GM10248 (cell line): Measurements from ENCODE around the gene DNAJA3.

Experiments
- CTCF ChIA-PET: fragments of 300-600 bp; sonication (Branson Sonifier 250); formaldehyde crosslinking; extraction: SDS; loops from one replicate; lab custom pipeline; 2021; ENCODE audit warnings: antibody characterized with exemption; lab: Yijun Ruan, JAX
- POLR2A ChIA-PET: fragments of 350-650 bp; sonication (Branson Sonifier 250); formaldehyde crosslinking; extraction: SDS; loops from one replicate; lab custom pipeline; 2020; ENCODE audit warnings: antibody characterized with exemption; lab: Yijun Ruan, JAX
- DNase-seq: peaks from one replicate; pipeline ENCODE4 v3.0.0; 2012; ENCODE audit errors: extremely low spot score
- TF ChIP-seq, protein P1 (sequence below): IDR thresholded peaks from 2 replicates; pipeline ENCODE4 v1.5.1; 2012; ENCODE audit warnings: mild to moderate bottlenecking, low read depth; ENCODE audit errors: extremely low read depth, missing control alignments, control extremely low read depth

The DNAJA3 gene

DNA sequence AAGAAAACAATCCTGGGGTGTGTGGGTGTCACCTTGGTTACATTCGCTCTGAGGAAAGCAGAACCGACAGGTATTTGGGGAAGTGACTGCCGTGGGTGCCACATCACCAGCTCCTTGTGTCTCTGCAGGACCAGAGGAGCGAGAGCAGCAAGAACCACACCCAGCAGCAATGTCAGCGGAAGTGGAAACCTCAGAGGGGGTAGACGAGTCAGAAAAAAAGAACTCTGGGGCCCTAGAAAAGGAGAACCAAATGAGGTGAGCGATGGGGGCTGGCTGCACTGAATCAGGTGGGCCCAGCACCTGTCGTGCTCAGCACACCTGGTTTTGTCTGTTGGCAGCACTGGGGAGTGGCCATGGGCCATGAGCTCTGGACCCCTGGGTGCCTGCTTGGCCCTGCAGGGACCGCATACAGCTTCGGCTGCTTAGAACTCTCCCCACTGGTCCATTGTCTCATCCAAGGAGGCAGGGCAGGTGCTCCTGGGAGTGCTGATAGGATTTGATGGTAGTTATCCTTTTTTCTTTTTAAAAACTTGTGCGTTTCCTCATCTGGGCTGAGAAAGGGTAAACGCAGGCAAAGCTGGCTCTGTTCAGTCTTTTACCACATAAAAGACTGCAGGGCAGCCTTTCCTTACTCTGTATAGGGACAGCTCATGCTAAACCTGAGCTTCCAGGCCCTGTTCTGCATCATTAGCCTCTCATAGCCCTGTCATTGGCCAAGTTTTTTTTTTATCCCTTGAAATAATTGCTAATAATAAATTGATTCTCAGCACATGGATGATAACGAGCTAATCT is 79.9 kb downstream of the DNAJA3 start:
- POLR2A ChIA-PET: interaction anchor here (0.7 to 1.2 kb wide), 2 partner anchors 29 to 89 kb away, joined by 3 read pairs; partner anchors contain the start of gene HMOX2
- peak; percentile 85 for DNase-seq

More for the DNA sequence above, 79.9 kb downstream of the DNAJA3 start:
- TF ChIP-seq, protein P1, sequence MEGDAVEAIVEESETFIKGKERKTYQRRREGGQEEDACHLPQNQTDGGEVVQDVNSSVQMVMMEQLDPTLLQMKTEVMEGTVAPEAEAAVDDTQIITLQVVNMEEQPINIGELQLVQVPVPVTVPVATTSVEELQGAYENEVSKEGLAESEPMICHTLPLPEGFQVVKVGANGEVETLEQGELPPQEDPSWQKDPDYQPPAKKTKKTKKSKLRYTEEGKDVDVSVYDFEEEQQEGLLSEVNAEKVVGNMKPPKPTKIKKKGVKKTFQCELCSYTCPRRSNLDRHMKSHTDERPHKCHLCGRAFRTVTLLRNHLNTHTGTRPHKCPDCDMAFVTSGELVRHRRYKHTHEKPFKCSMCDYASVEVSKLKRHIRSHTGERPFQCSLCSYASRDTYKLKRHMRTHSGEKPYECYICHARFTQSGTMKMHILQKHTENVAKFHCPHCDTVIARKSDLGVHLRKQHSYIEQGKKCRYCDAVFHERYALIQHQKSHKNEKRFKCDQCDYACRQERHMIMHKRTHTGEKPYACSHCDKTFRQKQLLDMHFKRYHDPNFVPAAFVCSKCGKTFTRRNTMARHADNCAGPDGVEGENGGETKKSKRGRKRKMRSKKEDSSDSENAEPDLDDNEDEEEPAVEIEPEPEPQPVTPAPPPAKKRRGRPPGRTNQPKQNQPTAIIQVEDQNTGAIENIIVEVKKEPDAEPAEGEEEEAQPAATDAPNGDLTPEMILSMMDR: no peak
- CTCF ChIA-PET: interaction anchor here (0.7 to 6.9 kb wide), 23 partner anchors 11 to 451 kb away, joined by 3 to 138 read pairs (median 6); partner anchors contain the start of genes MGRN1, NMRAL1 and SEC14L5
